HUES64 (cell line): Measurements from ENCODE around the gene NUDT3.
"Not testable (repeated sequence)": the region's sequence is repeated elsewhere in the genome, so short reads cannot be mapped to it uniquely, and the experiment has no call there.

Experiments used
- H3K27ac ChIP-seq: 2 replicates; pipeline ENCODE4 v1.7.0; 2013; ENCODE audit warnings: low read depth, low read length, inconsistent platforms
- H3K27me3 ChIP-seq: 2 replicates; pipeline ENCODE4 v1.6.1; 2013; ENCODE audit warnings: mild to moderate bottlenecking, low read length; ENCODE audit not compliant: insufficient read depth
- H3K36me3 ChIP-seq: 2 replicates; pipeline ENCODE4 v1.6.1; 2013; ENCODE audit warnings: mild to moderate bottlenecking, low read length; ENCODE audit not compliant: insufficient read depth
- H3K4me1 ChIP-seq: 2 replicates; pipeline ENCODE4 v1.6.1; 2013; ENCODE audit warnings: mild to moderate bottlenecking, low read length, moderate library complexity; ENCODE audit not compliant: insufficient read depth
- H3K4me3 ChIP-seq: 2 replicates; pipeline ENCODE4 v1.5.1; 2013; ENCODE audit warnings: mild to moderate bottlenecking, low read length, moderate library complexity
- H3K9ac ChIP-seq: 2 replicates; pipeline ENCODE4 v1.6.1; 2013; ENCODE audit warnings: mild to moderate bottlenecking, low read depth, low read length
- H3K9me3 ChIP-seq: 2 replicates; pipeline ENCODE4 v1.6.1; 2013; ENCODE audit warnings: low read depth, low read length; ENCODE audit not compliant: insufficient read depth
- WGBS: fragments of 150-250, 120-280 bp; methylation state at CpG from one replicate; pipeline ENCODE4 v1.1.7; 2013; ENCODE audit warnings: missing lambda C conversion rate; 5-methylcytosine and 5-hydroxymethylcytosine counted together

NUDT3 gene

DNA sequence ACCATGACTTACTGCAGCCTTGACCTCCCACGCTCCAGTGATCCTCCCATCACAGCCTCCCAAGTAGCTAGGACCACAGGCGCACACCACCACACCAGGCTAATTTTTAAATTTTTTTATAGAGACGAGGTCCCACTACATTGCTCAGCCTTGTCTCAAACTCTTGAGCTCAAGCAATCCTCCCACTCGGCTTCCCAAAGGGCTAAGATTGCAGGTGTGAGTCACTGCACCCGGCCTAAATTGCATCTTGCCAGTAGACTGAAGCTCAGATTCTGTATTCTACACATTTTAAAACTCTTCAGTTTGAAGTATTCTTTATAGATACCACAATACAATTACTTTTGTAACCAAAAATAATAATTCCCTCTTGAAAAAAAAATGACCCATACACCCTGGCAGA, 11.4 kb downstream of the NUDT3 start:
- H3K4me1 ChIP-seq = peaks cover 16% of the 10 kb centered on the region
- H3K9ac ChIP-seq = no peak overlapping the region
- no peaks in the 10 kb centered on the region for H3K27me3 ChIP-seq
- no peak overlapping the region for H3K4me3 ChIP-seq
- no peaks in the 10 kb centered on the region for H3K9me3 ChIP-seq
- 95% methylated on average over 5 of the region's 5 CpGs for WGBS
- H3K36me3 ChIP-seq = no peaks in the 10 kb centered on the region
- no peak overlapping the region for H3K27ac ChIP-seq

DNA sequence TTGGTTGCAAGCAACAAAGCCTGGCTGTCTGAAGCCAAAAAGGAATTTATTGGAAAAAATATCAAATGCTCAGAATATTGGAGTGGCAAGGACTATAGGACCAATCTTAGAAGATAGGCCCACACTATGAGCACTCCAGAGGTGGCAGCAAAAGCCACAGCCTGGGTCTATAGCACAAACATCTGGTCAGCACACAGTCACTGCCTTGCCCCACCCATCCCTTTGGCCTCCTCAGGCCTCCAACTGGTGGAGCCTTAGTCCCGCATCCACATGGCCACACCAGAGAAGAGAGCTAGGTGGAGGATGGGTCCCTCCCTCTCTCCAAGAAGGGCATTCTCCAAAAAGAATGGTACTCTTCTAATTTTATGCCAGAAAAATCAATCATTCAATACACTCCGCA, 14.0 kb downstream of the NUDT3 start:
- Histone ChIP-seq H3K4me3 (no peak overlapping the region), H3K36me3 (no peaks in the 10 kb centered on the region), H3K27ac (no peak overlapping the region), H3K27me3 (no peaks in the 10 kb centered on the region), H3K9ac (no peak overlapping the region), H3K4me1 (no peaks in the 10 kb centered on the region), H3K9me3 (no peaks in the 10 kb centered on the region)
- 83% methylated on average over 2 of the region's 2 CpGs for WGBS

DNA sequence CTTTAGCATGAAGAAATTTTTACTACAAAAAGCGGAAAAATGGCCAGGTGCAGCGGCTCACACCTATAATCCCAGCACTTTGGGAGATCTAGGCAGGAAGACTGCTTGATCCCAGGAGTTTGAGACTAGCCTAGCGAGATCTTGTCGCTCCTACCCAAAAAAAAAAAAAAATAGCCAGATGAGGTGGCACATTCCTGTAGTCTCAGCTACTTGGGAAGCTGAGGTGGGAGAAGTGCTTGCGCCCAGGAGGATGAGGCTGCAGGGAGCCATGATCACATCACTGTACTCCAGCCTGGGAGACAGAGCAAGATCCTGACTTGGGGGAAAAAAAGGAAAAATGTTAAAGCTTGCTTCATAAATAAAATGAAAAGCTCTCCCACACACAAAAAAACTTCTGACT, 14.5 kb downstream of the NUDT3 start:
- Histone ChIP-seq H3K9me3 (no peaks in the 10 kb centered on the region), H3K4me3 (no peak overlapping the region), H3K4me1 (no peaks in the 10 kb centered on the region), H3K27ac (no peak overlapping the region), H3K27me3 (no peaks in the 10 kb centered on the region), H3K36me3 (no peaks in the 10 kb centered on the region), H3K9ac (no peak overlapping the region)
- WGBS = 93% methylated on average over 5 of the region's 5 CpGs

DNA sequence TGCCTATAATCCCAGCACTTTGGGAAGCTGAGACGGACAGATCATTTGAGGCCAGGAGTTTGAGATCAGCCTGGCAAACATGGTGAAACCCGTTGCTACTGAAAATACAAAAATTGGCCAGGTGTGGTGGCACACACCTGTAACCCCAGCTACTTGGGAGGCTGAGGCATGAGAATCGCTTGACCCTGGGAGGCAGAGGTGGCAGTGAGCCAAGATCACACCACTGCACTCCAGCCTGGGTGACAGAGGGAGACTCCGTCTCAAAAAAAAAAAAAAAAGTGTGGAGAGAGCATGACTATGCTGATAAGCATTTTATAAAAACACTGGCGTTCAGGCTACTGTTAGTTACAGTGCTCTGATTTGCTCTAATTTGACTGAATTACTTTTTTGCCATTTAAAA, 14.9 kb downstream of the NUDT3 start:
- not testable (repeated sequence) for H3K9me3 ChIP-seq, H3K9ac ChIP-seq, H3K36me3 ChIP-seq, H3K4me3 ChIP-seq, H3K4me1 ChIP-seq, H3K27me3 ChIP-seq, H3K27ac ChIP-seq
- WGBS = 96% methylated on average over 5 of the region's 5 CpGs

DNA sequence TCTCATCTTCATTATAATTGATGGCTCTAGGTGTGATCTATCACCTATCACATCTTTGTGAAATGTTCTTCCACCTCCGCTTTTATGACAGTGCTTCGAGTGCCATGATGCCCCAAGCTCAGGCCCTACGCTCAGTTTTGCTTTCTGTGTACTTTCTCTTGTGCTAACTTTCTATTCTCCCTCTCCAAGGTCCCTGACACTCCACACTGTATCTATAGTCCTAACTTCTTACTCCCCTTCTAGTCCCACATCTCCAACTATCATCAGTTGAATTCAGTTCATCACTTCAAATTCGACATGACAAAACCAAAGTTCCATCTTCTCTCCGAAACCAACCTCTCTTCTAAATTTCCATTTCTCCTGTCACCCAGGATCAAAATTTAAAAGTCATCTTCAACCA, 16.6 kb downstream of the NUDT3 start:
- Histone ChIP-seq H3K36me3 (no peaks in the 10 kb centered on the region), H3K27ac (no peak overlapping the region)
- WGBS = 95% methylated on average over 5 of the region's 5 CpGs

DNA sequence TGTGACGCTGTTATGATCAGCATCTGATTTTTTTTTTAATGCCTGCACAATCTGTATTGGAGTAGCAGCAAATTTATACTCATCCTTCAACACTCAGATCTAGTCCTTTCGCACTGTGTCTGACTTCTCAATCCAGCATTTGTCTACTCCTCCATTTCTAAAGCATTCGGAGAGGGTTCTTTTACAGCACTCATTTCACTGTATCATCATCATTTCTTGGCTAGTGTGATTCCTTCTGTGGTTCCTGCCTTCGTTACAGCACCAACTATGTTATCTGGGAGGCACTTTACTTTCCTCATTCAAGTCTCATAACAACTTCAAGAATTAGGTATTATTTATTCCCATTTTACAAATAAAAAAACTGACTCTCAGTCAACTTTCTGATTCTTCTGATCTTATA, 18.0 kb downstream of the NUDT3 start:
- H3K27me3 ChIP-seq = no peaks in the 10 kb centered on the region
- no peak overlapping the region for H3K9ac ChIP-seq
- WGBS = 97% methylated on average over 4 of the region's 4 CpGs
- no peak overlapping the region for H3K4me3 ChIP-seq
- H3K9me3 ChIP-seq = no peaks in the 10 kb centered on the region
- H3K36me3 ChIP-seq = peaks cover 3% of the 10 kb centered on the region; the same call in 1 of the 2 replicates
- no peaks in the 10 kb centered on the region for H3K4me1 ChIP-seq
- H3K27ac ChIP-seq = no peak overlapping the region

More for the DNA sequence above, 16.6 kb downstream of the NUDT3 start:
- Histone ChIP-seq H3K9ac (no peak overlapping the region), H3K4me1 (no peaks in the 10 kb centered on the region), H3K4me3 (no peak overlapping the region), H3K9me3 (no peaks in the 10 kb centered on the region), H3K27me3 (no peaks in the 10 kb centered on the region)

DNA sequence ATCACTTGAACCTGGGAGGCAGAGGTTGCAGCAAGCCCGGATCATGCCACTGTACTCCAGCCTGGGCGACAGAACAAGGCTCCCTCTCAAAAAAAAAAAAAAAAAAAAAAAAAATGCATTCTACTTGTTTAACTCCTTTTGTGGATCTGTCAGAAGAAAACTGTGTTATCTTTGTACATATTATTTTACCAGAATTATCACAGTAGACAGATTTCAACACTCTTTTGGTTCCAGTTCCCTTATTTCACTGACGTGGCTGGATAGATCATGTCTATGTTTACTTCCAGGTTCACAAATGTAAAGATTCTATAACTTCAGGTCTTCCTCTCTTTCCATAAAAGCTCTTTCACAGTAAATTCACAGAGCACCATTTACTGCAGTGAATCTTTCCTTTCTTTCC, 18.4 kb downstream of the NUDT3 start:
- WGBS = 93% methylated on average over 3 of the region's 3 CpGs
- H3K9me3 ChIP-seq = no peaks in the 10 kb centered on the region
- H3K4me1 ChIP-seq = no peaks in the 10 kb centered on the region
- H3K27ac ChIP-seq = no peak overlapping the region
- no peaks in the 10 kb centered on the region for H3K27me3 ChIP-seq
- peaks cover 3% of the 10 kb centered on the region; the same call in 1 of the 2 replicates for H3K36me3 ChIP-seq
- H3K9ac ChIP-seq = no peak overlapping the region
- no peak overlapping the region for H3K4me3 ChIP-seq

DNA sequence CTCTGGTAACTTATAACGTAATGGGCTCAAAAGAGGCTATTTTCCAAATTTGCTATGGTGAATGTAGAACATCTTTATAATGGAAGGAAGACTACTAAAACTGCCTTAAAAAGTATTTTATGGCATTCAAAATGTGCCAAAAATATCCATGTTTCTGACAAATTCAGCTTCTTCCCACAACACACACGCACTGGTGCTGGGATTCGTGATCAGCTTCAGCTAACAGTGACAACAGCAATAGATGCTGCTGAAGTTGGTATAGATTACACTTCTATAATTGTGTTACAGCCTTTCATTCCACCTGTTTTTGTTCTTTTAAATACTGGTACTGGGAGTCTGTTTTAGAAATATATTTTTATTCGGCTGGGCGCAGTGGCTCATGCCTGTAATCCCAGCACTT, 19.0 kb downstream of the NUDT3 start:
- H3K36me3 ChIP-seq = peaks cover 3% of the 10 kb centered on the region; the same call in 1 of the 2 replicates
- no peak overlapping the region for H3K9ac ChIP-seq

DNA sequence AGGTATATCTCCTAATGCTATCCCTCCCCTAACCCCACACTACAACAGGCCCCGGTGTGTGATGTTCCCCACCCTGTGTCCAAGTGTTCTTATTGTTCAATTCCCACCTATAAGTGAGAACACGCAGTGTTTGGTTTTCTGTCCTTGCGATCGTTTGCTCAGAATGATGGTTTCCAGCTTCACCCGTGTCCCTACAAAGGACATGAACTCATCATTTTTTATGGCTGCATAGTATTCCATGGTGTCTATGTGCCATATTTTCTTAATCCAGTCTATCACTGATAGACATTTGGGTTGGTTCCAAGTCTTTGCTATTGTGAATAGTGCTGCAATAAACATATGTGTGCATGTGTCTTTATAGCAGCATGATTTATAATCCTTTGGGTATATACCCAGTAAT, 20.6 kb downstream of the NUDT3 start:
- not testable (repeated sequence) for H3K36me3 ChIP-seq, H3K27me3 ChIP-seq, H3K9ac ChIP-seq, H3K4me3 ChIP-seq, H3K27ac ChIP-seq, H3K4me1 ChIP-seq, H3K9me3 ChIP-seq
- 95% methylated on average over 5 of the region's 5 CpGs for WGBS

More for the DNA sequence above, 19.0 kb downstream of the NUDT3 start:
- no peak overlapping the region for H3K27ac ChIP-seq
- no peaks in the 10 kb centered on the region for H3K27me3 ChIP-seq
- no peak overlapping the region for H3K4me3 ChIP-seq
- no peaks in the 10 kb centered on the region for H3K4me1 ChIP-seq
- H3K9me3 ChIP-seq = no peaks in the 10 kb centered on the region
- 95% methylated on average over 5 of the region's 5 CpGs for WGBS

DNA sequence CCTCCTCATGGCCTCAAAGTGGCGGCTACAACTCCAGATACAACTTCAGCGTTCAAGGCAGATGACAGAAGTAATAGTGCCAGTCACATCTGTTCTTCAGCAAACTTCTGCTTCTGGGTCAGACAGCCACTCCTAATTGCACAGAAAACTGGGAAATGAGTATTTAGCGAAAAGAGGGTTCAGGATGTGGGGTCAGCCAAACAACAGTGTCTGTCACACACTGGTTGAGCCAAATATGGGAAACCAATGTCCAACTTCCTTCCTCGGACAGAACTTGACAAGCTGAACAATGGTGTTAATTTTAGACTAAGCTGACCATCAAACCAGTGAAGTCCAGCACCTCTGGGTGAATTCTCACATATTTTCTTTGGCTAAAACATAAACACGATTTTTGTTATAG, 22.1 kb downstream of the NUDT3 start:
- H3K9ac ChIP-seq = no peak overlapping the region
- H3K36me3 ChIP-seq = peaks cover 3% of the 10 kb centered on the region; the same call in 1 of the 2 replicates
- no peaks in the 10 kb centered on the region for H3K27me3 ChIP-seq
- H3K9me3 ChIP-seq = no peaks in the 10 kb centered on the region
- no peaks in the 10 kb centered on the region for H3K4me1 ChIP-seq
- 93% methylated on average over 4 of the region's 5 CpGs for WGBS
- no peak overlapping the region for H3K4me3 ChIP-seq
- H3K27ac ChIP-seq = no peak overlapping the region

DNA sequence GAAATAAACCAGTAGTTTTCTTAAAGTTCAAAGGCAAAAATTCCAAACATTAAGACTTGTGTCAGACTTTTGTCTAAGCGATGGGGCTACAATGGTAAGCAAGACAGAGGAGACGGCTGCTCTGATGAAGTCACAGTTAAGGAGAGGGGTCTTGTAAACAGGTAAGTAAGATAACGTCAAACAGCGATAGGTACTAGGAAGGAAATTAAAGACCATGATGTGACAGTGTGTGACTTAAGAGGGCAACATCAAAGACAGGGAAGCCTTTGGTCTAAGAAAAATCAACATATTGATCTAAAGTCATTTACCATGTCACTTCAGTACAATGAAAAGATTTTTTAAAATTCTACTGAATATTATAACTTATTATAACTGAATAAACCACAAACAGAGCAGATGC, 23.1 kb downstream of the NUDT3 start:
- Histone ChIP-seq H3K9me3 (no peaks in the 10 kb centered on the region), H3K36me3 (peaks cover 3% of the 10 kb centered on the region; the same call in 1 of the 2 replicates), H3K27ac (no peak overlapping the region), H3K4me1 (no peaks in the 10 kb centered on the region), H3K4me3 (no peak overlapping the region), H3K27me3 (no peaks in the 10 kb centered on the region), H3K9ac (no peak overlapping the region)
- WGBS = 90% methylated on average over 4 of the region's 4 CpGs

DNA sequence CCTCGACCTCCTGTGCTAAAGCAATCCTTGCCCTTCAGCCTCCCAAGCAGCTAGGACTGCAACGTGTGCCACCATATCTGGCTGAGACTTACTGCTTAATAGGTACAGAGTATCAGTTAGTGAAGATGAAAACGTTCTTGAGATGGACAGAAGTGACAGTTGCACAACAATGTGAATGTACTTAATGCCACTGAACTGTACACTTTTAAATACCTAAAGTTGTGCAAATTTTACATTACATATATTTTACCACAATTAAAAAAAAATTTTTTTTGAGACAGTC, 25.9 kb downstream of the NUDT3 start:
- WGBS = 85% methylated on average over 3 of the region's 3 CpGs
- no peaks in the 10 kb centered on the region for H3K27me3 ChIP-seq
- peaks cover 12% of the 10 kb centered on the region for H3K4me1 ChIP-seq
- no peak overlapping the region for H3K9ac ChIP-seq
- H3K9me3 ChIP-seq = no peaks in the 10 kb centered on the region
- H3K36me3 ChIP-seq = peaks cover 3% of the 10 kb centered on the region; the same call in 1 of the 2 replicates
- no peak overlapping the region for H3K4me3 ChIP-seq
- no peak overlapping the region for H3K27ac ChIP-seq
